PC-3 (cell line): Measurements from ENCODE around the gene PSMF1.

Experiments used
- CTCF ChIP-seq: fragments of 300-600 bp; sonication (generic); conservative IDR thresholded peaks from 2 replicates; pipeline ENCODE4 v1.5.1; 2017; ENCODE audit warnings: antibody characterized with exemption, low read depth, mild to moderate bottlenecking, low read length
- EZH2 ChIP-seq: fragments of 300-600 bp; sonication (generic); IDR thresholded peaks from one replicate; pipeline ENCODE4 v1.6.1; 2017; ENCODE audit warnings: antibody characterized with exemption, mild to moderate bottlenecking, low read length; ENCODE audit not compliant: unreplicated experiment

GRCh38 chr20:1144401-1145172, 26.2 kb downstream of the PSMF1 start:
- TF ChIP-seq CTCF (no peak), EZH2 (no peak)
